GM21825 (cell line): ENCODE data around the gene MOB3A.

Experiments
- ATAC-seq: cut with Tn5 transposase; IDR thresholded peaks from one replicate; pipeline ENCODE4 v1.9.1; 2021; ENCODE audit warnings: mild to moderate bottlenecking, moderate library complexity; ENCODE audit not compliant: unreplicated experiment

Gene MOB3A

DNA sequence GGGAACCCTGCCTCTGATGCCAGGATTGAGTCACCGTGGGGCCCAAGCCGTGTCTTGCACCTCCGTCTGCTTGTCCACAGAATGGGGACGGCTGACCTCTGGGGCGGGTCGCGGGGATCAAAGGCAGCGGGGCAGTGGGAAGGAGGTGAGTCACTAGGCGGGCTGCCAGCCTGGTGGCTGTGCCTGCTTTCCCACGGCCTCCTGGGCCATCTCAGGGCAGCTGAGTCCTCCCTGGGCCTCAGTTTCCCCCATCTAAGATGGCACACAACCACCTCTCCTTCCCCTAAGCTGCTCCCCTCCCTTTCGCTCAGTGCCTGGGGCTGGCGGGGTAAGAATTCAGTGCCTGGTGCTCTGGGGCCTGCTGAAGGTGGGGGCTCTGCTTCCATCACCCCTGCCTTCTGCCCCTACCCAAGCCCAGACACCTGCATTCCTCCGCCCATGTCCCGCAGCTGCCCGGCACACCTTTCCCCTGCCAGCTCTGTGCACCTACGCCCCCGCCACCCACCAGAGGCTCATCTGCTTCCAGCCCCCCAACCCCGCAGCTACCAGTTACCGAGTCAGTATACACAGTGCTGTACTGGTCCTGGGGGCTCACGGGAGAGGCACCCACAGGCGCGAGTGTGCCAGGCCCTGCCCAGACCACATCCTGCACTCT is 48.5 kb downstream of the MOB3A start:
- ATAC-seq = no peak

DNA sequence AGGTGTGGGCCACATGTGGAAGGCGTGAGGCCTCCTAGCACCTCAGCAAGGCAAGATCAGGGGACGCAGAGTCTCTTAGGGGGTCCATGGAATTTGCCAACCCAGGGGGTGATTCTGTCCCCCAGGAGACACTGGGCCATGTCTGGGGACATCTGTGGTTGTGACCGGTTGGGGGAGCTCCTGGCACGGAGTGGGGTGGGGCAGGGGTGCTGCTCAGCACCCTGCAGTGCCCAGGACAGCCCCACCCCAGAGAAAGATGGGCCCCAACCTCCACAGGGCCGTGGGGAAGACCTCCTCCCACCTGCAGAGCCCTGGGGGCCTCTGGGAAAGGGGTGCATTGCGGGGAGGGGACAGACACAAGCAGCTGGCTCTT is 49.1 kb downstream of the MOB3A start:
- ATAC-seq = no peak

DNA sequence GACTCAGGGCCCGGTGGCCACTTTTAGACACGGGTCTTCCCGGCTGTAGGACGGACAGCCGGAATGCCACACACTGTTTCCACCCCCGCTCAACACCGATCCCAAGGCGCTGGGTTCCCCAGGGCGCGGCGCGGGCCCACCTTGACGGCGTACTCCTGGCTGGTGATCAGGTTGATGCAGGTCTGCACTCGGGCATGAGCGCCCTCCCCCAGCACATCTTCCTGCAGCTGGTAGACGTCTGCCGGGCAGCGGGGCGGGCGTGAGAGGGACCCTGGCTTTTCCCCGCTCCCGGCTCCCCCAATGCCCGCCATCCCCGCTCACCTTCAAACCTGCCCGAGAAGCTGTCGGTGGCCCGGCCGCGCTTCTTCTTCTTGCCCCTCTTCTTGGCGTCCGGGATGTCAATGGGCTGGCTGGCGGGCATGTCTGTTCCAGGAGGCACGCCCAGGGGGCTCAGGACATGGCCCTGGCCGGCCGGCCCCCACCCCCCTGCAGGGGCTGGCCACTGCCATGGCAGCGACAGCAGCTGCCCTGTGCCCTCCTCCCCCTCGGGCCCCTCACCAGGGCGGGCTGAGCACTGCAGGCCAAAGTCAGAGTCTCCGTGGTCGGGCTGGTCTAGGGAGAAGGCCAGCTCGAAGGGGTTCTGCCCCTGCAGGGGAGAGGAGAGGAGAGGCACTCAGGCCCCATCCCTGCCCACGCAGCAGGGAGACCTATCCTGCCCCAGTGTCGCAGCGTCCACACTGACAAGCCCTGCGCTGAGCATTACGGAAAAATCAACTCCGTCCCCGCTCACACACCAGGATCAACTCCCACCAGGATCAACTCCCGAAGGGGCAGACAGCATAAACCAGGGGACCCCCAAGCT is 49.8 kb downstream of the MOB3A start:
- no peak for ATAC-seq

DNA sequence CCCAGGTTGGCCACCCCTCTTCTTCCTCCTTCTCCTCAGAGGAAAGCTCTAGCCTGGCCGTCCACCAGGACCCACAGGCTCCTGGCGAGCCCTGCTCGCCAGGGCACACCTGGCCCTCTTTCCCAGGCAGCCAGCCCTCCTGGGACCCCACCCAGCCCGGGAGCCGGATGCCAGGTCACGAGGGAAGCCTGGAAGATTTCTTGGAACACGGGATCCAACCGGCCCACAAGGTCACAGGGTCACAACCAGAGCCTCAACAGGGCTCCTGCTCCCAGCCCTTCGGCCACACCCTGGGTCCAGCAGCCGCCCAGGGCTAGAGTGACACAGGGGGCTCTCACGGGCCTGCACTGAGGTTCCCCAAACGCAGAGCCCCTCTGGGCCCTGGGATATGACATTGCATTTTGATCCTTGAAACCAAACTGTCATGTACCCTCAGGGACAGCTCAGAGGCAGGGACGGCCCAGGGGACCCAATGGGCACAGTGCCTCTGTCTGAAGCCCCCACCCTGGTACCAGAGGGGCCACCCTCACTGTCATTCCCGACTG is 50.6 kb downstream of the MOB3A start:
- no peak for ATAC-seq

DNA sequence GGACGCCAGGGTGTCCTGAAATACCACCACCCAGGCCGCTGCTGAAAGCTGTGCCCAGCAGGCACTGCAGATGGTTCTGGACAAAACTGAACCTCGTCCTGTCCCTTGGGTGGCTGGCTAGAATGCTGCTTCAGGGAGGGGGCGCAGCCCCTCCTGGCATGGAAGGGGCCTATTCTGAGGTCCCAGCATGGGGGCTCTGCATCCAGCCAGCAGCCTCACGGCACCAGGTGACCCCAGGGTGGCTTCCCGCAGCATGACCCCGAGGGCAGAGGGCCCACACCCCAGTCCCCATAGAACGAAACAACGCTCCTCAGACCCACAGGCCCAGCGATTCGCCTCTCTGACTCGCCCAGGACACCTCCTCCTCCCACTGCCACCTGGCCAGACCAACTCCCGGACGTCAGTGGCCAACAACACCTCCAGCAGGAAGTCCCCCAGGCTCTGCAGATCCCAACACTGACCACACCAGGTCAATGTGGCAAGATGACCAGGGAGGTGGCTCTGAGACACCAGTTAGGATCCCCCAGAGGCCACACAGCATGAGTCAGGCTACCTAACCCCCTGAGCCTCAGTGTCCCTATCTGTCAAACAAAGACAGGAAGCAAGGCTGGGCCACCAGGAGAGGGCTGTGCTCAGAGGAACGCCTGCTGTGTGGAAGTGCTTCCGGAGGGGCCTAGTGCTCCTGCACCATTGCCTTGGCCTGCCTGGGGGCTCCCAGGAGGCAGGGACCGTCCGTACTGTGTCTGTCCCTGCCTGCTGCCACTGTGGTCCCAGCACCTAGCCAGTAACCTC is 51.2 kb downstream of the MOB3A start:
- no peak for ATAC-seq

DNA sequence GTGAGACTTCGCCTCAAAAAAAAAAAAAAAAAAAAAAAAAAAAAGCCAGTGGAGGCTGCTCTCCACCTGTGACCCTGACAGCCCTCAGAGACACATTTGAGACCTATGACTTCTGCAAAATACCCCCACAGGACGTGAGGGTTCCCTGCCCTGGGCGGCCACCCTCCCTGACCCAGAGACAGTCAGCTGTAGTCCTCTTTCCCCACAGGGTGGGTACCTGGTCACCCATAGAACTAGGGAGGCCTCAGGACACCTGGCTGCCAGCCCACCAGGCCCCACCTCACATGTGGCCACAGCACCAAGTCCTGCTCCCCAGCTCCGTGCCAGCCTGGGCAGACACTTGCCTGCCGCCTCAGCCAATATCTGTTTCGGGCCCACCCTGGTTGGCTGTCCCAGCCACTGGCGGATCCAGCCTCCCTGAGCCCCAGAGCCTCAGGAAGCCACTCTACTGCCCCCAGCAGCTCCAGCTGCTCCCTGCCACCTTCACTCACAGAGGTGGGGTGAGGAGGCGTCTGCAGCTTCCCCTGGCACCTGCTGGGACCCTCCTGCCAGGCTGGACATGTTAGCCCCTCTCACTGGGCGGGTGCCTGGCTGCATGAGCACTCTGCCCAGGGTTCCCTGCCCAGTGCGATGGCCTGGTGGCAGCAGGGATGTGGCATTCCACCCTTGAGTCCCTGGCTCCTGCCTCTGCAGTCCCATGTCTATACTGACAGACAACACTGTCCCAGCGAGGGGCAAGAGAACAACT is 52.0 kb downstream of the MOB3A start:
- no peak for ATAC-seq

DNA sequence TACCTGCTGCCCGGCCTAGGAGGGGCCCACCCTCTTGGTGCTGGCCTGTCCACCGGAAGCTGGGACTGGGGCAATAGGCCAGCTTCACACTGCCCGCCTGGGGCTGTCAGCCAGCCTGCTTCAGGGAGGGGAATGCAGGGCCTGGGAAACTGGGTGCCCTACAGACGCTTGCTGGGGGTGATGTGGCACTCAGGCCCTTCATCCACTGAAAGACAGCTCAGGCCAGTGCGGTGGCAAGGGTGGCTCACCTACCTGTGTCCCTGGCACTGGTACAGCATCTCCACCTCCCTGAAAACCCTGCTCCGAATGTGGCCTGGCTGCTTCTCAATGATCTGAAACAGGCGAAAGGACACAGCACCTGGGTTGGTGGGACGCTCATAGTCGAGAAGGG is 52.9 kb downstream of the MOB3A start:
- ATAC-seq = no peak

DNA sequence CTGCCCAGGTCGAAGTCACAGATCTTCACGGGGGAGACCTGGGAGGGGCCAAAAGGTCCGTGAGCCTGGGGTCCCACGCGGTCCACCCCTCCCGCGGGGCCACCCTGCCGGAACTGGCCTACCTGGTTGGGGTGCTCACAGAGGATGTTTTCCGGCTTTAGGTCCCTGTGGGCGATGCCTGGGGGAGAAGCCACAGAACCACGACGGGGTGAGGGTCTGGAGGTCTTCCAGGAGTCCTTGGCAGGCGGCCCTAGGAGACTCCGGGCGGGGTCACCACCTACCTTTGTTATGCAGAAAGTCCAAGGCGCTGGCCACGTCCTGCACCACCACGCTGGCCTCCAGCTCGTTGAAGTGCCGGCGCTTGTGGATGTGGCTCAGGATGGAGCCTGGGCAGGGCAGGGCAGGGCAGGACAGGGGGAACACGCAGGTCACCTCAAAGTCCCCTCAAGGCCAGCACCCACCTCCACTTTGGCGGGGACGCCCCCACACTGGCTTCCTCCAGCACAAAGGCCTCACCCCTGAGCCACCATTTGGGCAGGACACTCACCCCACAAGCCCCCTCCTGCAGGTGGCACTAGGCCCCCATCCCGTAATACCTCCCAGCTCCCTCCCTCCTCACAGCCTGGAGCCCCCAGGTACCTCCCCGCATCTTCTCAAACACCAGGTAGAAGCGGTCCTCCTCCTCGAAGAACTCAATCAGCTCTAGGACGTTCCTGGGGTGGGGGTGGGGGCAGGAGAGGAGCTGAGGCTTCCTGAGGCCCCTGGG is 53.5 kb downstream of the MOB3A start:
- no peak for ATAC-seq

DNA sequence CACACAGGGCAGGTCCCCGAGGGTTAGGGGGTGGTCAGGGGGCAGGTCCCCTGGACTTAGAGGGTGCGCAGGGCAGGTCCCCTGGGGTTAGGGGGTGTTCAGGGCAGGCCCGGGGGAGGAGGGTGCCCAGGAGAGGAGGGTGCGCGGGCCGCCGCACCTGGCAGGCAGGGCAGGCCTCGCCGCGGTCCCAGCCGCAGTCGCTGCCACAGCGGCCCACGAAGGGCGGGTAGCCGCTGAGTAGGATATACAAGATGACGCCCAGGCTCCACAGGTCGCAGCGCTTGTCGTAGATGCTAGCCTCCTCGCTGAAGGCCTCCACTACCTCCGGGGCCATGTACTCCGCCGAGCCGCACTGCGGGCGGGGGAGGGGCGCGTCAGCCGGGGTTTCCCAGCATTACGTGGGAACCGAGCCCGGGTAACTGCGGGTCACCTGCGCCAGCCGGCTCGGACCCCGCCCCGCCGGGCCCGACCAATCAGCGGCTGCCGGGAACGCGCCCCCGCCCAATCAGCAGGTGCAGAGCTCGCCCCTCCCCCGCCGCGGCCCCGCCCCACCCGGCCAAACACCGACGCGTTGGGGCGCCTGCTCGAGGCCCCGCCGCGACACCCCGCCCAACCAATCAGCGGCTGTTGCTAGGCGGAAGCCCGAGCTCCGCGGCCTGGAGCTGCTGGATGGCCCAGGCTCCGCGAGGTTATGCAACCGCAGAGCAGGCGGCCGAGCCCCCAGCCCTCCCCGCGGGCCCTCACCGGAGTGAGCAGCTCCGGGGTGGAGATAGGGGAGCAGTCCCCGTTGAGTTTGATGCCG is 54.2 kb downstream of the MOB3A start:
- peak; percentile 47 for ATAC-seq

DNA sequence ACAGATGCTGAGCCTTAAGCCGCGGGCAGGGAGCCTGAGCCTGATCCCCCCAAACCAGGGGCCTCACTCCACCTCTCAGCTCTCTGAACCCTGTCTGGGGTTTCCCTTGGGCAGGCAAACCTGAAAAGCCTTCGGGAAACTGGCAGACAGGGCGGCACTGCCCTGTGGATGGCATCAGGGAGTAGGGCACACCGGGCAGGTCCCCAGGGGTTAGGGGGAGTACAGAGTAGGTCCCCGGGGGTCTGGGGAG is 54.8 kb downstream of the MOB3A start:
- ATAC-seq = no peak

DNA sequence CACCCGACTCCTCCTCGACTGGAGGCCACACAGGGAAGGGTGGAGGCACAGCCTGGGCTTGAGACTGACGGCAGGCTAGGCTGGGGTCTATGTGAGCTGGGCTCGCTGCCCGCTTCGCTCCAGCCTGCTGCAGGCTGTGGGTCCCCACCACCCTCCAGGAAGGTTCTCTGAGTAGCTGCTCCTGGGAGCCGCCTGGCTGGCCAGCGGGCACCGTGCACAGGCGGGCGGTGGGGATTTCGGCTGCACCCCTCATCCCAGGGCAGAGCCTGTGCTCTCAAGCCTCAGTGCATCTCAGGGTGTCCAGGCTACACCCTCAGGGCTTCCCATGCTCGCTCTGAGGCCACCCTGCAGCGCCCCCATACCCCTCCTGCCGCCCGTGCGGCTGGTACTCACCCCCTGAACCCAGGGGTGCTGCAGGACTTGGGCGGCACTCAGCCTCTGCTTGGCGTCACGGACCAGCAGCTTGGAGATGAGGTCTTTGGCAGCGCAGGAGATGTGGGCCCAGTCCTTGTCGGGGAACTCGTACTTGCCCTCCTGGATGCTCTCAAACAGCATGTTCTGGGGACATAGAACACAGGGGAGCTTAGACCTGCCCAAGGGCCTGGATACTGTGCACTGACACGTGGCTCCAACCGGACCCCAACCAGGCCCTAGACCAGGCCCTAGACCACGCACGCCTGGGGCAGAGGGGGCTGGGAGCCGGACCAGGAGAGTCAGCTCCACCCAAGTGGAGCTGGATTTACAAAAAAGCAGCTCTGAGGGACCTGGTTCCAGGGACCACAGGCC is 55.3 kb downstream of the MOB3A start:
- ATAC-seq = no peak

DNA sequence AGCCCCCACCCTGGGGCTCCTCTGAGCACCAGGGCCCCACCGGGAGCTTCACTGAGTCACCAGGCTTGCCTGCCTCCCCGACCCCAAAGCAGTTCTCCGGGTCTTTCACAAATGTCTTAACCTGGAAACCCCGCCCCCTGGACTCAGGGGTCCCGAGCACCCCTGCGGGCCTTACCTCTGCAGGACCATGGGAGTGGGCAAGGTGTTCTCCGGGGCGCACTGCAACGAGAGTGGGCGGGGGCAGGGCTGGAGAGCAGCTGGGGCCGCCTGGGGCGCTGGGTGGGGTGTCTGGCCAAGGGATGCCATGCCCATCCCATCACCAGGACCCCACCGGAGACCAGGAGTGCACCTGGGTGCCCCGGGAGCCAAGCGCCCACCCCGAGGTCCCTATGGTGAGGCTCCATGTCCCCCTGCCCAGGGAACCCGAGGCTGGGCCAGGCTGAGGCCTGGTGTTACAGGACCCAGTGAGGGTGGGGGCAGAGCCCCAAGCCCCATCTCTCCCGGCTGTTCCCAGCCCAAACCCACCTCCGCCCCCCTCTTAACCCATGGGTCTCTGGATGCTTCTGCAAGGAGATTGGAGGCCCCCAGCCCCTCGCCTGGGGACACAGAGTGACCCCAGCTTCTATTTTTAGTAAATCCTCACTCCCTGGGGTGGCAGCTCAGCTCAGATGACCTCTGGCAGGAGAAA is 56.0 kb downstream of the MOB3A start:
- ATAC-seq = no peak

DNA sequence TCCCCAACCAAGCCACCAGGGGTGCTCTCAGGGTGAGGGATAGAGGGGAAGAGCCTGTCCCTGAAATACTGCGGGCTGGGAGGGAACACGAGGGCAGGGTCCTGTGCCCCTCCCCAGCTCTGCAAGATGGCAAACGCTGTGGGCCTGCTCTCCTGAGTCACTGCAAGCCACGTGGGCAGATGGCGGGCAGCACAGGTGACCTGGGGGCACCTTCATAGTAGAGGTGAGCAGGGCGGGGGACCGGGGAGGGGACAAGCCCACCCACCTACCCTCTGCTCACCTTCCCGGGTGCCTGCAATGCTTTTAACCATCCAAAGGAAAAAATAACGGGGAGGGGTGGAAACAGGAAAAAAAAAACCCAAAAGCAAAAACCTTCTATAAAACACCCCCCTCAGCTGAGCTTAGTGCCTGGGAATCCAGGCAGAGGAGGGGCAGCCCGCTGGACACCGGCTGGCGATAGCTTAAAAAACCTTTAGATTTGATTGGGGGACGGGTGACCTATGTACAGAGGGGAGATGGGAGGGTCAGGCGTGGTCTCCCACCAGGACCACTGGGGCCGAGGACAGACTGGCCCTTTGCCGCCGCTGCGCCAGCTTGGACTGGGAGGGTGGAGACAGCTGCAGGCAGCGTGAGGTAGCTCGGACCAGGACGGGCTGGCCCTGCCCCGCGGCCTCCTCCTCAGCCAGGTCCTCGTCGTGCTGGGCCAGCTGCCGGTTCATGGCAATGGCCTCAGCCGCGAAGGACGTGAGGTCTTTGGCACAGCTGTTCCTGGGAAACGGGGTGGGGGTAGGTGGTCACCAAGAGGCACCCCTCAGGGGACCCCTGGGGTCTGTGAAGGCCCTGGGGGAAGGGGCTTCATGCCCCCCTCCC is 56.8 kb downstream of the MOB3A start:
- ATAC-seq = no peak

DNA sequence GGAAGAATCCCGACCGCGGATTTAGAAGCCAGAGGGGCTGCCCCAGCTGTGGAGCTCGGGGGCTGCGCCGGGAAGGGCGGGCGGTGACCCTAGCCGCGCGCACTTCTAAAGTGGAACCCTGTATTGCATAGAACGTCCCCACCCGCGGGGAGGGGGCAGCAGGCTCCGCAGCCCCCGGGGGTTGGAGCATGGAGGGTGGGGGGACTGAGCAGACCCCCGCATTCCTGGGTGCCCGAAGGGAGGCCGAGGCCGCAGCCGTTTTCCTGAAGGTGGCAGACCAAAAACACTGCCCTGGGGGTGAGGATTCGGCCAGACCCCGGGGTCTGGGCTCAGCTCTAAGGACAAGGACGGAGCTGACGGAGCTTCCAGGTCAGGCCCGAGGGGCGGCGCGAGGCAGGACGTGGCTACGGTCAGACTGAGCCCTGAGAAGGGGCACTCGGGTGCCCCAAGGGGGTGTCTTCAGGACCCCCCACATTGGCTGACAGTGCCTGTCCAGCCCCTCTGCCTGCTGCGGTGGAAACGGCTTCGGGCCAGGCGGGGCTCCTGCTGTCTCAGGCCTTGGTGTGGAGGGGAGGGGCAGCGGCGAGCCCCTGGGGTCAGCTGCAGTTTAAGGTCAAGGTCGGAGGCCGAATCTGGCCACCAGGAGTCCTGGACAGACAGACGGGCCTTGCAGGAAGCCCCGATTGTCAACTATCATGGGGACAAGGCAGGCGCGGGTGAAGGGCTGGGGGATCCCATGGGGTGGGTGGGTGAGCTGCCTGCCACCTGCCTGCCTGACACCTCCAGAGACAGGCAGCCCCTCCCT is 57.6 kb downstream of the MOB3A start:
- ATAC-seq = no peak

DNA sequence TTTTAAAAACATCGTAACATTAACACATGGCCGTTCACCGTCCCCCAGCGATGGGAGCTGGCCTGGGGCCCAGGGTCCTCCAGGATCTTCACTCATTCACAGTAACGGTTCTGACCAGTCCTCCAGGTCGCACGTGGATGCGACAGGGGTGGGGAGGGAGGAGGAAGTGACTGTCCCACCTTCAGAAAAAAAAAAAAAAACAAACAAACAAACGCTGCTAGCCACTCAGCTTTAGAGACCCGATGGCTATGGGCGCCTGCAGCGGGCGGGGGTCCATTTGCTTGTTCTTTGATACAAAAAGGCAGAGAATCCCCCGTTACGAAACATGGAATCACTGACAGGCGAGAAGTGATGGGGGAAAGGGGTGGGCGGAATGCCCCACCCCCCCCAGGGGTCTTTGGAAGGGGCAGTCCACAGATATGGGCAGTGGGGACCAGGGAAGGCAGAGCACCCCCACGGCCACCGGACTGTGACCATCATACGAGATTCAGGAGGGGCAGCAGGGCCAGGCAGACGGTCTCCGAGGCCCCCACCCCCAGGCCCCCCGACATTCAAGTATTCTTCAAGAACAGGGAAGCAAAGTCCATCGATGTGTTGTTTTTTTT is 58.4 kb downstream of the MOB3A start:
- no peak for ATAC-seq

DNA sequence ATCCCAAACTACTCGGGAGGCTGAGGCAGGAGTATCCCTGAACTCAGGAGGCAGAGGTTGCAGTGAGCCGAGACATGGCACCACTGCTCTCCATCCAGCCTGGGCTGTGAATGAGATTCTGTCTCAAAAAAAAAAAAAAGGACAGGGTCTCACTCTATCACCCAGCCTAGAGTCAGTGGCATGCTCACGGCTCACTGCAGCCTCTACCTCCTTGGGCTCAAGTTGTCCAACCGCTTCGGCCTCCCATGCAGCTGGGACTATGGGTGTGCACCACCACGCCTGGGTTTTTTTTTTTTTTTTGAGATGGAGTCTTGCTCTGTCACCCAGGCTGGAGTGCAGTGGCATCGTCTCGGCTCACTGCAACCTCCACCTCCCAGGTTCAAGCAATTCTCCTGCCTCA is 59.7 kb downstream of the MOB3A start:
- ATAC-seq = no peak
